Measurements from ENCODE around the gene MIGA2.

Gene MIGA2

DNA sequence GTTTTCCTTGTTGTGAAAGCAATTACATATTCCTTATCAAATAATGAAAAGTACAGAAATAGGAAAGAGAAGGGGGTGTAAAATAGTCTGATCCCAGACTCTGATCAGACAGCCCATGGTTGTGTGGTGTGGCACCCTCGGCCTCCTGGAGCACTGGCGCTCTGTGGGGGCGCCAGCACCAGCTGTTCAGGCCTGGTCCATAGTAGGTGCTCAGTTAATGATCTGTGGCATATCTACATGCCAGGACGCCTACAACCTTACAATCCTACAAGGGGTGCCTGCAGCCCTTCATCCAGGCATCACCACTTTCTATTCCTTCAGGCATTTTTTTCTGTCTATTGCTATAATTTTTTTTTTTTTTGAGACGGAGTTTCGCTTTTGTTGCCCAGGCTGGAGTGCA lies 16.6 kb downstream of the MIGA2 start:
- DNase-seq (ENCODE audit: low read depth), result no peak
- TF ChIP-seq, protein P1, sequence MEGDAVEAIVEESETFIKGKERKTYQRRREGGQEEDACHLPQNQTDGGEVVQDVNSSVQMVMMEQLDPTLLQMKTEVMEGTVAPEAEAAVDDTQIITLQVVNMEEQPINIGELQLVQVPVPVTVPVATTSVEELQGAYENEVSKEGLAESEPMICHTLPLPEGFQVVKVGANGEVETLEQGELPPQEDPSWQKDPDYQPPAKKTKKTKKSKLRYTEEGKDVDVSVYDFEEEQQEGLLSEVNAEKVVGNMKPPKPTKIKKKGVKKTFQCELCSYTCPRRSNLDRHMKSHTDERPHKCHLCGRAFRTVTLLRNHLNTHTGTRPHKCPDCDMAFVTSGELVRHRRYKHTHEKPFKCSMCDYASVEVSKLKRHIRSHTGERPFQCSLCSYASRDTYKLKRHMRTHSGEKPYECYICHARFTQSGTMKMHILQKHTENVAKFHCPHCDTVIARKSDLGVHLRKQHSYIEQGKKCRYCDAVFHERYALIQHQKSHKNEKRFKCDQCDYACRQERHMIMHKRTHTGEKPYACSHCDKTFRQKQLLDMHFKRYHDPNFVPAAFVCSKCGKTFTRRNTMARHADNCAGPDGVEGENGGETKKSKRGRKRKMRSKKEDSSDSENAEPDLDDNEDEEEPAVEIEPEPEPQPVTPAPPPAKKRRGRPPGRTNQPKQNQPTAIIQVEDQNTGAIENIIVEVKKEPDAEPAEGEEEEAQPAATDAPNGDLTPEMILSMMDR (IDR thresholded peaks at IDR 0.05; ENCODE audit: low read length, missing control alignments), result no peak
- H3K4me3 ChIP-seq (replicated peaks; ENCODE audit: low read depth, low read length), result no peak overlapping the region

DNA sequence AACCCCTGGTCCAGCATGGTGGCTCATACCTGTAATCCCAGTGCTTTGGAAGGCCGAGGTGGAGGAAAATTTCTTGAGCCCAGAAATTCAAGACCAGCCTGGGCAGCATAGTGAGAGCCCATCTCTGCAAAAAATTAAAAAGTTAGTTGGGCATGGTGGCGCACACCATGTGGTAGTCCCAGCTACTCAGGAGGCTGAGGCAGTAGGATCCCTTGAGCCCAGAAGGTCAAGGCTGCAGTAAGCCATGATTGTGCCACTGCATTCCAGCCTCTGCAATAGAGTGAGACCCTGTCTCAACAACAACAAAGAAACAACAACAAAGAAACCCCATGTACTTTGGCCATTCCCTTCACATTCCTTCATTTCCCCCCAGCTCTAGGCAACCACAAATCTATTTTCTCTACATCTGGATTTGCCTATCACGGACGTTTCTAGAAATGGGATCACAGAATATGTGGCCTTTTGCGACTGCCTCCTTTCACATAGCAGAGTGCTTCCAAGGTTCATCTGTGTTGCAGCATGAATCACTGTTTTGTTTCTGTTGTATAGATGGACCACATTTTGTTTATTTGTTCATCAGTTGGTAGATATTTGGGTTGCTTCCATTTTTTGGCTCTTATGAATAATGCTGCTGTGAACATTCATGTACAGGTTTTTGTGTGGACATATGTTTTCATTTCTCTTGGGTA lies 17.9 kb downstream of the MIGA2 start:
- TF ChIP-seq, protein P1 (IDR thresholded peaks at IDR 0.05; ENCODE audit: low read length, missing control alignments), result no peak
- H3K4me3 ChIP-seq (replicated peaks; ENCODE audit: low read depth, low read length), result no peak overlapping the region
- DNase-seq (ENCODE audit: low read depth), result no peak

DNA sequence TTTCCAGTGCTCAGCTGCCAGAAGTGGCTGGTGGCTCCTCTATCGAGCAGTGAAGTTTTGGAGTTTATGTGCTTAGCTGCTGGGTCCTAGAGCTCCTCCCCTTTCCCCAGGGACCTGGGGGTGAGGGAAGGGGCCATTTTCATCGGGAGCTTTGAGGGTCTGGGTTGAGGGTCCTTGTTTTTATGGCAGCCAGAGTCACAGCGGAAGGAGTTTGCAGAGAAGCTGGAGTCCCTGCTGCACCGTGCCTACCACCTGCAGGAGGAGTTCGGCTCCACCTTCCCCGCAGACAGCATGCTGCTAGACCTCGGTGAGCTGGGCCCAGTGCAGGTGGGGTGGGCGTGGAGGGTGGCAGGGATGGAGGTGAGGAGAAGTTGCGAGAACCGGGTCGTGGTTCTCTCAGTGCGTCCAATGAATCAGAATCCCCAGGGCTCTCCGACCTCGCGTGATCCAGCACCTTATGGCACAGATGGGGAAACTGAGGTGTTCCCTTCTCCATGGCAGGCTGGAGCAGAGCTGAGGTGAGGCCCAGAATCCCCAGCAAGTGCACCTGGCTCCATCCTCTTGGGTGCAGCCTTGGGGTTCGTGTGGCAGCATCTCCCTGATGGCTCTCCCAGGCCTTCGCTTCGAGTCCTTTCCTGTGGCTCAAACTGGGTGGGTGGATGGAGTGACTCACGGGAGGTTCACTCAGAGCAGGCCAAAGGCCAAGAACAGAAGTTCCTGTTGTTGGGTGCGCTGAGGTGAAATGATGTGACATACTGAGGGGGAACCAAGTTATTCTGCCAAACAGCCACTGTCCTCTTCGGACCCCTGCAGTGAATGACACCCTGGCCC lies 22.8 kb downstream of the MIGA2 start:
- DNase-seq (ENCODE audit: low read depth), result peak; percentile 33
- H3K4me3 ChIP-seq (replicated peaks; ENCODE audit: low read depth, low read length), result no peak overlapping the region
- TF ChIP-seq, protein P1 (IDR thresholded peaks at IDR 0.05; ENCODE audit: low read length, missing control alignments), result no peak

DNA sequence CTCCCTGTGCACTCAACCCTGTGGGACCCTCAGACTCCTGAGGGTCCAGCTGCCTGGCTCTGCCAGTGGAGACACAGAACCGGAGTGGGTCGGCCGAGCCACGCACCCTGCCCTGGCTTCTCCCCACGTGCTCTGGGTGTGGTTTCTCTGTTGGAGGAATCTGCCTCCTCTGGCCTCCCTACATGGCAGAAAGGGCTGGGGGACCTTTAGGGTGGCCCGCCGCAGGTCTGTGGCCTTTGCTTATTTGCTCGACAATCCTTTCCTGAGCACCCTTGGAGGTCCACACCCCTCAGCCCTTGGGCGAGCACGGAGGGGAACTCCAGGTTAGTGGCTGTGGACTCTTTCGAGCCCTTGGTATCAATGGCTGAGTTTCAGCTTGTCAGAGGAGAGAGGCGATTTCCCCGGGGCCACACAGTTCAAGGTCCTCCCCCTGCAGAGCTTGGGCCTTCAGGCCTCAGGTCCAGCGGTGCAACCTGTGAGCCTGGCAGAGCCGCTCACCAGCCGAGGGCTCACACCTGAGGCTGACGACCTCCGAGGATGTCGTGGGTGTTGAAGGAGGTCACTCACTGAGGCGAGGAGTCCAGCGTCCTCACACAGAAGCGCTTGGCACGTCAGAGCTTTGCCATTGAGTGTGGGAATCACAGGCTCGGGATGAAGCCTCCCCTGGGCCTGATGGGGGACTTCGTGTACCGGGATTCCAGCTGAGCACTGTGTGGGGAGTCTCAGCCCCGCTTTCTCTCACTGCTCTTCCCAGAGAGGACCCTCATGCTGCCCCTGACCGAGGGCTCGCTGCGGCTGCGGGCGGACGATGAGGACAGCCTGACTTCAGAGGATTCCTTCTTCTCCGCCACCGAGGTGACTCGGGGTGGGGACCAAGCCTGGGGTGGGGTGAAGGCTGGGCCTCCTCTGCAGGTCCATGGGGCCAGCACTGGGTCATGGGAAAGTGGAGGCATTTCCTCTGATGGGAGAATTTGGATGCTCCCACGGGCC lies 23.7 kb downstream of the MIGA2 start:
- H3K4me3 ChIP-seq (replicated peaks; ENCODE audit: low read depth, low read length), result no peak overlapping the region
- no peak for DNase-seq (ENCODE audit: low read depth)
- TF ChIP-seq, protein P1 (IDR thresholded peaks at IDR 0.05; ENCODE audit: low read length, missing control alignments), result no peak

DNA sequence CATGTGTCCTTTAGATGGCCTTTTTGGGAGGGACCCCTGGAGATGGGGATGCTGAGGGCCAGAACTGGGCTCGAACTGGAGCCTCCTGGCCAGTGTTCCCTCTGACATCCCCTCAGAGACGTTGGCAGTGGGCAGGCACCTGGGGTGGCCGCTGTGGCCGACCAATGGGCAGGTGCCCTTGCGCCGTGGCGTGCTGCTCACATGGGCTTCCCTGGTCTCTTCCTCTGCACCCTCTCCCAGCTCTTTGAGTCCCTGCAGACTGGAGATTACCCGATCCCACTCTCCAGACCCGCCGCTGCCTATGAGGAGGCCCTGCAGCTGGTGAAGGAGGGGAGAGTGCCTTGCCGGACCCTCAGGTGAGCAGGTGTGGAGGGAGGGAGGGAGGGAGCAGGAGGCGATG lies 24.6 kb downstream of the MIGA2 start:
- H3K4me3 ChIP-seq (replicated peaks; ENCODE audit: low read depth, low read length), result no peak overlapping the region
- no peak for DNase-seq (ENCODE audit: low read depth)
- TF ChIP-seq, protein P1 (IDR thresholded peaks at IDR 0.05; ENCODE audit: low read length, missing control alignments), result no peak

DNA sequence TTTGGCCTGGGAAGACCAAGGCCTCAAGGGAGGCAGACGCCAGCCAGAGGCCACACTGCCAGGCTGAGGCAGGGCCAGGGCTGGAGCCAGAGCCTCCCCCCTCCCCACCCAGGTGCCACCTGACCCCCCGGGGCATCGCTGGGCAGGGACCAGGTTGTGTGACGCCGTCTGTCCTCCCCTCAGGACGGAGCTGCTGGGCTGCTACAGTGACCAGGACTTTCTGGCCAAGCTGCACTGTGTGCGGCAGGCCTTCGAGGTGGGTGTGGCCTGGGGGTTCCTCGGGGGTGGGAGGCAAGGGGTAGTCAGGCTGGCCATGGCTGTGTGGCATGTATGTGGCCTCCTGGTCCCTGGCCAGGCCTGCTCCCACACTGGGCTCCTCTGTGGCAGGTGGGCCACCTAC lies 26.6 kb downstream of the MIGA2 start:
- no peak for DNase-seq (ENCODE audit: low read depth)
- TF ChIP-seq, protein P1 (IDR thresholded peaks at IDR 0.05; ENCODE audit: low read length, missing control alignments), result no peak

More for the DNA sequence above, 26.6 kb downstream of the MIGA2 start:
- no peak overlapping the region for H3K4me3 ChIP-seq (replicated peaks; ENCODE audit: low read depth, low read length)
